T-cell (primary cell): ENCODE data around the gene PDYN. TPM values are rescaled to one million over a fixed set of nuclear protein-coding genes. Genes with fewer than 3 reads are reported as not detected.
A peak's percentile ranks its signal among the peaks of the same experiment; 100 is the strongest.

Experiments
- ATAC-seq, 4 experiments: fragments of 200-7000 bp in 3 of 4; fragments of 150-1000 bp in 1 of 4; cut with Tn5 transposase; replicated peaks in 1 of 4; 1 replicate in 3 of 4; 2 replicates in 1 of 4; pipeline ENCODE4 v1.10.0; 2021; ENCODE audit warnings: moderate library complexity in 3 of 4, mild to moderate bottlenecking in 2 of 4, moderate number of reproducible peaks in 1 of 4
- CTCF ChIA-PET, 2 donors: fragments of 300-600 bp; sonication (Branson Sonifier 250); formaldehyde crosslinking; loops; one replicate each; lab custom pipeline; 2022; ENCODE audit warnings: antibody characterized with exemption in 2 of 2; lab: Charles Lee
- POLR2A ChIA-PET, 2 donors: fragments of 300-600 bp; sonication (Branson Sonifier 250); formaldehyde crosslinking; loops; one replicate each; lab custom pipeline; 2022; ENCODE audit warnings: antibody characterized with exemption in 2 of 2; lab: Charles Lee
- DNase-seq, 35 experiments: peaks; one replicate each; pipeline versions ENCODE4 v3.0.0 to v3.0.0-alpha.2; 2013 to 2023
- H3K27ac ChIP-seq: one replicate; pipeline ENCODE4 v1.5.1; 2013; ENCODE audit warnings: low read length
- H3K27me3 ChIP-seq, 2 experiments: replicated peaks in 1 of 2; 1 replicate in 1 of 2; 2 replicates in 1 of 2; pipeline versions ENCODE4 v1.6.1 to v1.7.0; 2013; ENCODE audit warnings: low read length in 1 of 2, mixed read lengths in 1 of 2; ENCODE audit not compliant: control insufficient read depth in 2 of 2, insufficient read depth in 2 of 2; ENCODE audit errors: extremely low read depth in 1 of 2
- H3K36me3 ChIP-seq, 2 donors: 1 replicate in 1 of 2; 2 replicates in 1 of 2; pipeline versions ENCODE4 v1.6.1 to v1.7.0; 2013; ENCODE audit warnings: low read length in 1 of 2; ENCODE audit not compliant: control insufficient read depth in 2 of 2, insufficient read depth in 1 of 2; ENCODE audit errors: extremely low read depth in 1 of 2
- H3K4me1 ChIP-seq, 2 experiments: 1 replicate in 1 of 2; 2 replicates in 1 of 2; pipeline versions ENCODE4 v1.6.1 to v1.7.0; 2013; ENCODE audit warnings: low read length in 2 of 2, mixed read lengths in 1 of 2; ENCODE audit not compliant: insufficient read depth in 2 of 2, control insufficient read depth in 1 of 2; ENCODE audit errors: extremely low read depth in 1 of 2
- H3K4me3 ChIP-seq, 2 donors: 1 replicate in 1 of 2; 2 replicates in 1 of 2; pipeline versions ENCODE4 v1.5.1 to v1.7.0; 2013; ENCODE audit warnings: mild to moderate bottlenecking in 2 of 2, low read length in 1 of 2, moderate library complexity in 1 of 2; ENCODE audit not compliant: control insufficient read depth in 1 of 2; ENCODE audit errors: extremely low read depth in 1 of 2
- H3K9me3 ChIP-seq: 2 replicates; pipeline ENCODE4 v1.7.0; 2013
- H3K27ac Mint-ChIP-seq, 2 donors: one replicate each; pipeline ENCODE4 v1.8.0; 2020 to 2021; ENCODE audit warnings: mild to moderate bottlenecking in 2 of 2, mixed read lengths in 2 of 2
- H3K27me3 Mint-ChIP-seq, 2 donors: one replicate each; pipeline ENCODE4 v1.8.0; 2021 to 2022; ENCODE audit warnings: mixed read lengths in 2 of 2
- H3K36me3 Mint-ChIP-seq: one replicate; pipeline ENCODE4 v1.8.0; 2021; ENCODE audit warnings: mixed read lengths
- H3K4me1 Mint-ChIP-seq, 3 donors: one replicate each; pipeline ENCODE4 v1.8.0; 2020 to 2022; ENCODE audit warnings: mixed read lengths in 3 of 3, mild to moderate bottlenecking in 1 of 3
- H3K4me3 Mint-ChIP-seq, 3 donors: one replicate each; pipeline ENCODE4 v1.8.0; 2020 to 2022; ENCODE audit warnings: mild to moderate bottlenecking in 3 of 3, mixed read lengths in 3 of 3, moderate library complexity in 3 of 3
- H3K9me3 Mint-ChIP-seq, 3 donors: one replicate each; pipeline ENCODE4 v1.8.0; 2020 to 2022; ENCODE audit warnings: mixed read lengths in 3 of 3
- WGBS: methylation state at CpG from one replicate; pipeline ENCODE4 v1.1.5; 2013; ENCODE audit warnings: missing lambda C conversion rate; ENCODE audit not compliant: insufficient coverage; 5-methylcytosine and 5-hydroxymethylcytosine counted together
- total RNA-seq, 35 experiments: library from RNA in 6 of 35; stranded (reverse) in 6 of 35; fragments of 120-200 nt in 1 of 35; gene quantifications; one replicate each; pipeline versions ENCODE4 v1.2.1 to v1.2.4 and lab custom pipeline; 2013 to 2026

Gene PDYN
- total RNA-seq, 5 donors from 2014 or later (not counting 1 experiment from before 2014, with no cell fraction given), result not detected

DNA sequence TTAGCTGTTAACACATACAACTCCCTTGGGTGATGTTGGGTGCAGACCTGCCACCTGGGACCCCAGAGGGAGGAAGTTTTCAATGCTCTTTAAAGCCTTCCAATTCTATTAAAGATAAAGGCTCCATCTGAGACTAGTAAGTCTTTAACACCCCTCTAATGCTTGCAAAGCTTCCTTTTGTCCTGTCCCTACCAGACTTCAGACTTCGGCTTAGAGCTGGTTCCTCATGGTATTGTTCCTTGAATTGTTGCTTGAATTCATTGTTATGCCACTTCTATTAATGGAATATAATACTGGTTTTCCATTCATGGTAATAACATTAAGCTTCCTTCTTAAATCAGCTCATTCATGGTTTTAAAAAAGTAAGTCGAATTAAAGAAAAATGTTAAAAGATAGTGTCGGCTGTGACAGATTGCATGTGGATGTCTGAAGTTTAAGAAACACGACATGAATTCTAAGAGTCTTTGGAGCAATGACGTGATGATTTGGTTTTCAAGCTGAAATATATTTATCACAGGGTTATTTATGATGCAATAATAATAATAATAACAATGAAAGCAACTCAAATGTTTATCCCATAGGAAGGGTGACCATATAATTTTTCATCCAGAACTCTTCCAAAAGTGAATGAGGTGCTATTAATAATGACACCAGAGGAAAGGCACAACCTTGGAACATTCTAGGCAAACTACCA lies 21.8 kb downstream of the PDYN start:
- WGBS, result no CpG with 5 or more reads among the region's 5 CpGs
- Histone ChIP-seq H3K4me3 (no peak overlapping the region), H3K9me3 (no peaks in the 10 kb centered on the region), H3K36me3 (no peaks in the 10 kb centered on the region), H3K27me3 (peaks cover 0 to 10% of the 10 kb centered on the region in 2 experiments), H3K4me1 (no peaks in the 10 kb centered on the region), H3K27ac (no peak overlapping the region)
- ATAC-seq (no peak), DNase-seq (no peak)
- no peaks in the 10 kb centered on the region for H3K36me3 Mint-ChIP-seq
- peaks cover 12 to 22% of the 10 kb centered on the region in 2 donors for H3K27me3 Mint-ChIP-seq
- POLR2A ChIA-PET, result interaction anchor here in 1 of 2 donors (0.6 kb wide), 1 partner anchor 55 kb away, joined by 4 read pairs; no protein-coding TSS in a partner anchor
- H3K27ac Mint-ChIP-seq, result no peak overlapping the region
- CTCF ChIA-PET, result interaction anchor here in 1 of 2 donors (1.3 kb wide), 1 partner anchor 200 kb away, joined by 3 read pairs; no protein-coding TSS in a partner anchor
- no peak overlapping the region for H3K4me3 Mint-ChIP-seq
- no peaks in the 10 kb centered on the region for H3K4me1 Mint-ChIP-seq
- no peaks in the 10 kb centered on the region for H3K9me3 Mint-ChIP-seq

DNA sequence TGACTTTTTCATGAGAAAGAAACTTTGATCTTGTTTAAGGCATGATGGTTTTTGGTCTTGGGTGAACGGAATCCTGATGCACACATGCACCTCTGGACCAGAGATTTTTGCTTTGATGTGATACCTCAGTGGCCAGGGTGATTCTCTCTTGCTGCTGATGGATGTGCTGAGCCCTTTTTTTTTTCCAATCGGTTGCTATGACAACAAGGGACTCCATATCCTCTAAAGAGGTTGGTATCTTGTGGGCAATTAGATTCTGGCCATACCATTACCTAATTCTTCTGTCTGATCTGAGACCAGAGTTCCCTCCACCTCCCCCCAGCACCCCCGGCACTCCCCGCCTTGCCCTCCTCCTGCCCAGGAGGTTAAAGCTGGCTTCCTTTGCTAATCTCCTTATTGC lies 24.9 kb downstream of the PDYN start:
- Mint-ChIP-seq H3K9me3 (no peaks in the 10 kb centered on the region), H3K36me3 (no peaks in the 10 kb centered on the region), H3K4me3 (no peak overlapping the region), H3K27me3 (peaks cover 24 to 34% of the 10 kb centered on the region in 2 donors), H3K27ac (no peak overlapping the region), H3K4me1 (peaks cover 8 to 11% (median 8%) of the 10 kb centered on the region in 3 donors)
- ATAC-seq, result no peak
- DNase-seq, result no peak
- no peak overlapping the region for H3K4me3 ChIP-seq
- H3K9me3 ChIP-seq, result no peaks in the 10 kb centered on the region
- H3K36me3 ChIP-seq, result no peaks in the 10 kb centered on the region
- H3K27me3 ChIP-seq, result peaks cover 5 to 17% of the 10 kb centered on the region in 2 experiments
- WGBS, result 43% methylated on average over 1 of the region's 4 CpGs
- POLR2A ChIA-PET, result no interaction called here
- no peak overlapping the region for H3K27ac ChIP-seq
- CTCF ChIA-PET, result interaction anchor here in 1 of 2 donors (0.7 to 0.9 kb wide), 3 partner anchors 125 to 217 kb away, joined by 3 read pairs; no protein-coding TSS in a partner anchor
- H3K4me1 ChIP-seq, result peaks cover 0 to 8% of the 10 kb centered on the region in 2 experiments

DNA sequence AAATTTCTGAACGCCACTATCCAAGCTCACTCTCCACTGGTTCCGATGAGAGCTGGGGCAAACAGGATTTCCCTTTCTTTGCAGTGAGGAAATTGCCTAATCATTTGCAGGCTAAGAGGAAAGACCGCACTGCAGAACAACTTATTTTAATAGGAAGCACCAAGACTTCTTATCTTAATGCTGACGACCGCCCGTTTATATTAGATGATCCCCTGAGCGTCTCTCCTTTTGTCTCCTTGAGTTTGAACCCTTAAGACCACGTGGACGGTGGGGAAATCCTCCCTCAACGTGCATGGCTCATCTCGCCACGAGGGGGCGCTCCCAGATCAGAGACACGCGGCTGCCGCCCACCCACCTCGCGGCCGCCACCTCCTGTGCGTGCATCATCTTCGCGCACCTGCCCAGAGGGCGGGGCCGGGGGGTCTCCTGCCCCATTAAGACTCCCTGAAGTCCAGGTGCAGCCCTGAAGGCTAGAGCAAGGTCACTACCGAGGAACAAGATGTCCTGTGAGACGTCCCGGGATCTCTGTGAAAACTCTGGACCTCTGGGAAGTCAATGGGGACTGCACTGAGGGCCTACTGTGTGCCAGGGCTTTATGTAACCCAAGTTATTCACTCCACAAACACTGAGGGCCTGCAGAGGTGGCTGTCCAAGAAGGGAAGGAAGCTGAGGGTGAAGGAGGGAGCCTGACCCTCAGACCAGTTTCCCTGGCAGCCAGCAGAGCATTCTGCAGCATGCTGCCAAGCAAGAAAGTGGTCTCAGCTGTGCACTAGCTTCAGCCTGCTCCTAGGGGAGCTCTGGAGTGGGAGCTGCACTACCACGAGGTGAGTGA lies 28.1 kb downstream of the PDYN start:
- Histone ChIP-seq H3K4me1 (peaks cover 0 to 8% of the 10 kb centered on the region in 2 experiments), H3K36me3 (no peaks in the 10 kb centered on the region), H3K4me3 (peak overlapping the region in 1 of 2 donors; percentile 29), H3K27ac (no peak overlapping the region), H3K9me3 (no peaks in the 10 kb centered on the region), H3K27me3 (peaks cover 5 to 24% of the 10 kb centered on the region in 2 experiments)
- no peak overlapping the region for H3K27ac Mint-ChIP-seq
- ChIA-PET CTCF (interaction anchor here (0.6 to 1.3 kb wide), 5 partner anchors 206 to 422 kb away, joined by 3 to 5 read pairs (median 4); no protein-coding TSS in a partner anchor), POLR2A (no interaction called here)
- no peaks in the 10 kb centered on the region for H3K36me3 Mint-ChIP-seq
- ATAC-seq (peak; percentile 66 to 80 (median 71)), DNase-seq (peak; percentile 25 to 79 (median 63))
- H3K9me3 Mint-ChIP-seq, result no peaks in the 10 kb centered on the region
- H3K27me3 Mint-ChIP-seq, result peaks cover 33 to 34% of the 10 kb centered on the region in 2 donors
- peaks cover 8 to 11% (median 8%) of the 10 kb centered on the region in 3 donors for H3K4me1 Mint-ChIP-seq
- WGBS, result 5% methylated on average over 25 of the region's 28 CpGs
- H3K4me3 Mint-ChIP-seq, result peak overlapping the region; percentile 34 to 54 (median 35)

DNA sequence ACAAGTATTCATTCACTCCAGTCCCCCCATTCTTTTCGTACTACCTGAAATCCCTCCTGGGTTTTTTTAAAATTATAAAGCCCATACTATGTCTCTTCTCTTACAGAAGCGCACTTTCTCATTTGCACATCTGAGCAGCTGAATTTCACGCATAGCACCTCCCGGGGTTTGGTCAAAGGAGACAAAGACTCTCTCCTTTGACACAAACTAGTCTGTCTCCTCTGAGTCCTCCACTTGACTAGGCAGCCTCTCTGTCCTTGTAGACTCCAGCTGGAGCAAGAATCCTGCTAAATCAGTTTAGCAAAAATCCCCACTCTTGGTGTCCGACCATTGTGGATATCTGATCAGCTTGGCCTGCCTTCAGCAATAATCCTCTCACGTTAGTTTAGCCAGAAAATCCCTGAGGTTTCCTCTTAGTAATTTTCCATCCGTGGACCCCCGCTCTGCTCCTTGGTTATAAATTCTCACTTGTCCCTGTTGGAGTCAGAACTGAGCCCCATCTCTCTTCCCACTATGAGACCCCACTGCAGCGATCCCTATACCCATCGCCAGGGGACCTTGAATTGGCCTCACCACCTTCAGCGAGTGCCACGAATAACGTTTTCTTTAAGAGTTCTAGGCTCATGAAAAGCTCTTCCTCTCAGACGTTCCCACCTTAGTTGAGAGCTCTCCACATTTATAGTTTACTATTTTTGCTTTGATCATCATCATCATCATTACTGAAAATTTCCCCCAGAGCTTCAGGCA lies 29.0 kb downstream of the PDYN start:
- POLR2A ChIA-PET, result no interaction called here
- H3K27me3 ChIP-seq, result peaks cover 5 to 24% of the 10 kb centered on the region in 2 experiments
- H3K27me3 Mint-ChIP-seq, result peaks cover 32% of the 10 kb centered on the region in 2 donors
- WGBS, result 80% methylated on average over 10 of the region's 14 CpGs
- H3K9me3 ChIP-seq, result no peaks in the 10 kb centered on the region
- CTCF ChIA-PET, result interaction anchor here (0.8 to 1.0 kb wide), 3 partner anchors 207 to 210 kb away, joined by 3 to 4 read pairs (median 4); no protein-coding TSS in a partner anchor
- no peaks in the 10 kb centered on the region for H3K9me3 Mint-ChIP-seq
- H3K4me1 Mint-ChIP-seq, result peaks cover 8 to 11% (median 8%) of the 10 kb centered on the region in 3 donors
- no peak overlapping the region for H3K4me3 ChIP-seq
- peaks cover 0 to 8% of the 10 kb centered on the region in 2 experiments for H3K4me1 ChIP-seq
- H3K27ac ChIP-seq, result no peak overlapping the region
- H3K27ac Mint-ChIP-seq, result no peak overlapping the region
- ATAC-seq, result no peak
- H3K36me3 Mint-ChIP-seq, result no peaks in the 10 kb centered on the region
- peak in 1 of 35 experiments; percentile 5 for DNase-seq
- no peaks in the 10 kb centered on the region for H3K36me3 ChIP-seq
- H3K4me3 Mint-ChIP-seq, result peak overlapping the region; percentile 34 to 54 (median 35)

DNA sequence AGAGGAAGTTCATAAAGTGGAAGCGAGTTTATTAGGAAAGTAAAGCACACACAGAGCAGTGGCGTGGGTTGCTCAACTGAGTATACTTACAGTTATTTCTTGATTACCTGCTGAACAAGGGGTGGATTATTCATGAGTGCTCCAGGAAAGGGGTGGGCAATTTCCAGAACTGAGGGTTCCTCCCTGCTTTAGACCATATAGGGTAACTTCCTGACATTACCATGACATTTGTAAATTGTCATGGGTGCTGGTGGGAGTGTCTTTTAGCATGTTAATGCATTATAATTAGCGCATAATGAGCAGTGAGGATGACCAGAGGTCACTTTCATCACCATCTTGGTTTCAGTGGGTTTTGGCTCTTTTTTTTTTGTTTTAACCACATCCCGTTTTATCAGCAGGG lies 29.8 kb downstream of the PDYN start:
- ChIA-PET CTCF (interaction anchor here (0.6 to 1.2 kb wide), 2 partner anchors 209 to 217 kb away, joined by 3 read pairs; no protein-coding TSS in a partner anchor), POLR2A (no interaction called here)
- Histone ChIP-seq H3K27me3 (peaks cover 5 to 24% of the 10 kb centered on the region in 2 experiments), H3K36me3 (no peaks in the 10 kb centered on the region), H3K9me3 (no peaks in the 10 kb centered on the region), H3K27ac (no peak overlapping the region), H3K4me3 (no peak overlapping the region), H3K4me1 (peaks cover 0 to 8% of the 10 kb centered on the region in 2 experiments)
- H3K4me3 Mint-ChIP-seq, result no peak overlapping the region
- no peaks in the 10 kb centered on the region for H3K9me3 Mint-ChIP-seq
- H3K27me3 Mint-ChIP-seq, result peaks cover 34 to 38% of the 10 kb centered on the region in 2 donors
- no peaks in the 10 kb centered on the region for H3K36me3 Mint-ChIP-seq
- 86% methylated on average over 3 of the region's 4 CpGs for WGBS
- ATAC-seq, result no peak
- H3K27ac Mint-ChIP-seq, result no peak overlapping the region
- H3K4me1 Mint-ChIP-seq, result peaks cover 8 to 11% (median 8%) of the 10 kb centered on the region in 3 donors
- DNase-seq, result no peak
